Fibroblast of lung (primary cell): Measurements from ENCODE around the gene DOK5. TPM values are rescaled to one million over a fixed set of nuclear protein-coding genes. Genes with fewer than 3 reads are reported as not detected.

Source experiments
- DNase-seq, 2 donors: peaks; one replicate each; pipeline versions ENCODE4 v3.0.0 to v3.0.0-alpha.2; 2010; ENCODE audit warnings: low read depth in 2 of 2
- H2AFZ ChIP-seq: 2 replicates; pipeline ENCODE4 v1.5.1; 2012; ENCODE audit warnings: low read length, control low read depth, inconsistent platforms
- H3K27ac ChIP-seq: 2 replicates; pipeline ENCODE4 v1.5.1; 2011; ENCODE audit warnings: low read length, control low read depth; ENCODE audit not compliant: insufficient read depth
- H3K27me3 ChIP-seq: 2 replicates; pipeline ENCODE4 v1.5.1; 2011; ENCODE audit warnings: mild to moderate bottlenecking, low read length; ENCODE audit not compliant: control insufficient read depth, insufficient read depth
- H3K36me3 ChIP-seq: 2 replicates; pipeline ENCODE4 v1.5.1; 2011; ENCODE audit warnings: low read length; ENCODE audit not compliant: control insufficient read depth, insufficient read depth
- H3K4me1 ChIP-seq: 2 replicates; pipeline ENCODE4 v1.5.1; 2011; ENCODE audit warnings: low read length; ENCODE audit not compliant: control insufficient read depth, insufficient read depth; ENCODE audit errors: extremely low read depth
- H3K4me2 ChIP-seq: 2 replicates; pipeline ENCODE4 v1.5.1; 2011; ENCODE audit warnings: low read length, control low read depth; ENCODE audit not compliant: insufficient read depth; ENCODE audit errors: extremely low read depth
- H3K4me3 ChIP-seq, 4 experiments: fragments of 200-600 bp in 1 of 4; sonication (generic) in 1 of 4; replicated peaks in 1 of 4; 2 replicates each; pipeline ENCODE4 v1.5.1; 2011 to 2016; ENCODE audit warnings: low read length in 4 of 4, low read depth in 3 of 4, mild to moderate bottlenecking in 3 of 4, control low read depth in 2 of 4, inconsistent platforms in 1 of 4, mixed read lengths in 1 of 4; ENCODE audit not compliant: insufficient read depth in 1 of 4; ENCODE audit errors: control extremely low read depth in 1 of 4
- H3K79me2 ChIP-seq: 2 replicates; pipeline ENCODE4 v1.5.1; 2012; ENCODE audit warnings: mild to moderate bottlenecking, low read length, inconsistent platforms; ENCODE audit not compliant: control insufficient read depth, insufficient read depth
- H3K9ac ChIP-seq: 2 replicates; pipeline ENCODE4 v1.5.1; 2011; ENCODE audit warnings: mild to moderate bottlenecking, low read length, control low read depth; ENCODE audit not compliant: insufficient read depth
- H3K9me3 ChIP-seq: 2 replicates; pipeline ENCODE4 v1.5.1; 2012; ENCODE audit warnings: low read depth, low read length; ENCODE audit not compliant: control insufficient read depth, insufficient read depth
- H4K20me1 ChIP-seq: 2 replicates; pipeline ENCODE4 v1.5.1; 2011; ENCODE audit warnings: low read length; ENCODE audit not compliant: control insufficient read depth, insufficient read depth; ENCODE audit errors: extremely low read depth
- CTCF ChIP-seq, 2 donors: IDR thresholded peaks in 1 of 2; conservative IDR thresholded peaks in 1 of 2; 1 replicate in 1 of 2; 2 replicates in 1 of 2; pipeline ENCODE4 v1.5.1; 2011 to 2012; ENCODE audit warnings: low read length in 2 of 2, control low read depth in 1 of 2, inconsistent platforms in 1 of 2, low read depth in 1 of 2, mild to moderate bottlenecking in 1 of 2
- EZH2 ChIP-seq: IDR thresholded peaks from 2 replicates; pipeline ENCODE4 v1.5.1; 2012; ENCODE audit warnings: low read length, control low read depth, mild to moderate bottlenecking; ENCODE audit errors: missing control alignments
- polyA plus RNA-seq, 2 donors: library from polyadenylated mRNA; depleted of rRNA in 1 of 2; stranded (reverse) in 1 of 2; unstranded in 1 of 2; fragments of >200 nt; gene quantifications; 2 replicates each; pipeline ENCODE4 v1.2.1, GENCODE V29; 2011 to 2012; ENCODE audit warnings: missing spikeins in 1 of 2
- total RNA-seq: library from RNA; depleted of rRNA; stranded (reverse); fragments of >200 nt; gene quantifications from 2 replicates; pipeline ENCODE4 v1.2.1, GENCODE V29; 2014

DOK5 gene
- total and polyA plus RNA-seq, 2 donors (not counting 1 experiment from before 2014, with no cell fraction given): 13.5 to 19.2 TPM

DNA sequence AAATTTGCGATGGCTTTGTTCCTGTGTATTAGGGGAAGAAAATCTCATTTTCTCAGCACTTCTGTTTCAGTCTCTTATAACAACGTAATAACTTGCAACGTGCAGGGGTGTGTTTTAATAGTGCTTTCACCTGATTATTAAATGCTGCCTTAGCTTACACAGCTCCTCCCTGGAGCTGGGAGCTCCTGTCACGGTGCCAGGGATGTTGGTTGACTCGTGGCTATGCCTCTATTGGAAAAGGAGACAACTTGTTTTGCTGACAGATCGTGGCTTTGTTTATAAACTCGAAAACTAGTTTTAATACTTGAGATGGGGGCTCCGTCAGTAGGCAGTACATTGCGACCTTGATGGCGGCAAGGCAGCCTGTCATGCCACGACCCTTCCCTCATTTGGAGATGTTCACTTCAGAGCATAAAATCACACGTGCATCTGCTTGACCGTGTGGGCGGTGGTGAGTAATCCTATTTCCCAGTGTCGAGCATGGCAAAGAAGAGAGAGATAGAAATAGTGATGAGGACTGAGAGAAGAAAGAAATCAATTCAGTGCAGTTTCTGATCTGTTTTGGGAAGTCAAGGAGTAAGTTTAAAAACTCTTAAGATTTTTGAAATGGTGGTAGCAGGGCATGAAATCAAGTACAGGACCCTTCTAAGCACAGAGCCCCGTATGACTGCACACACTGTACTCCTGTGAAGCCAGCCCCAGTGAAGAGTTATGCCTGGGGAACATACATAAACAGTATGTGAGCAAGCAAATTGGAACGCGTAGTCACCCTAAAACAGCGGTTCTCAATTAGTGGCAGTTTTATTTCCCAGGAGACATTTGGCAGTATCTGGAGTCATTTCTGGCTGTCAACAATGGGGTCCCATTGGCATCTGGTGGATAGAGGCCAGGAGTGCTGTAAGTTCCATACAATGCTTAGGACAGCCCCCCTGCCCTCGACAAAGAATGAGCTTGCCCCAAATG is 147.2 kb downstream of the DOK5 start:
- Histone ChIP-seq H3K4me3 (peak overlapping the region in 1 of 4 experiments; percentile 7), H3K9me3 (no peaks in the 10 kb centered on the region), H3K27me3 (no peaks in the 10 kb centered on the region), H3K79me2 (no peaks in the 10 kb centered on the region), H3K9ac (no peak overlapping the region), H3K27ac (no peak overlapping the region), H3K36me3 (no peaks in the 10 kb centered on the region), H2AFZ (no peak overlapping the region), H3K4me1 (no peaks in the 10 kb centered on the region), H4K20me1 (no peaks in the 10 kb centered on the region), H3K4me2 (no peak overlapping the region)
- TF ChIP-seq EZH2 (no peak), CTCF (conservative IDR thresholded peaks at IDR 0.05 in 1 of 2, IDR thresholded peaks at IDR 0.05 in 1 of 2; ENCODE audit: low read depth in 1 of 2, low read length in 2 of 2) (no peak)
- DNase-seq: peak; percentile 41 to 65

DNA sequence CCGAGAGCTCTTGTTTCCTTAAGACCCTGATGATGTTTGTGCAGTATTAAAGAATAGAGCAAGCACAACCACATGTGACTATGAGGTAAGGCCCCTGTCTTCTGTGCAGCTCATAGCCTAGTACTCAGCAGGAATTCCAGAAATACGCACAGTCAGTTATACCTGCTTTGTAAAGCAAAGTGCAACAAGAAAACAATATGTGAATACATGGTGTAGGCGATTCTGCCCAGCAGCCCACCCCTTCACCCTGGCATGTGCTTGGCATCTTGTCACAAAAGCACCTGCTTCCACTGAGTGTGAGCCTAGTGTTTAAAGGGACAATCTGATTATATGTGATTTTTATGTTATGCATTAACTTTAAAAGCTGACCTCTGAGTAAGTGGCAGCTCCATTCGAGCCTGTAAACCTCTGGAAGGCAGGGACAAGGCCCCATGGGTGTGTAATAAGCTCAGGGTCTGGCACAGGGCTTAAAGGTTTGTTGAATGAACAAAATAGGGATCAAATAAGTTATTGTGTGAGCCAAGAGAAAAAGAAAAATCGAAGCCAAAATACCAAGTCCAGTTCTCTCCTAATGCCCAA is 148.7 kb downstream of the DOK5 start:
- H3K9ac ChIP-seq: no peak overlapping the region
- no peak for DNase-seq
- H3K79me2 ChIP-seq: no peaks in the 10 kb centered on the region
- no peaks in the 10 kb centered on the region for H3K4me1 ChIP-seq
- no peak overlapping the region for H3K4me2 ChIP-seq
- no peak overlapping the region for H2AFZ ChIP-seq
- no peak overlapping the region for H3K27ac ChIP-seq
- no peaks in the 10 kb centered on the region for H3K36me3 ChIP-seq
- TF ChIP-seq CTCF (conservative IDR thresholded peaks at IDR 0.05 in 1 of 2, IDR thresholded peaks at IDR 0.05 in 1 of 2; ENCODE audit: low read depth in 1 of 2, low read length in 2 of 2): no peak
- TF ChIP-seq EZH2: no peak
- H3K27me3 ChIP-seq: no peaks in the 10 kb centered on the region
- no peaks in the 10 kb centered on the region for H4K20me1 ChIP-seq
- no peak overlapping the region for H3K4me3 ChIP-seq
- H3K9me3 ChIP-seq: no peaks in the 10 kb centered on the region

- peak; percentile 42 to 62 for DNase-seq
- TF ChIP-seq EZH2 (no peak), CTCF (conservative IDR thresholded peaks at IDR 0.05 in 1 of 2, IDR thresholded peaks at IDR 0.05 in 1 of 2; ENCODE audit: low read depth in 1 of 2, low read length in 2 of 2) (no peak)
- H3K27me3 ChIP-seq: no peaks in the 10 kb centered on the region
Measured at GRCh38 chr20:54624706-54625390, 149.5 kb downstream of the DOK5 start.

More at GRCh38 chr20:54624706-54625390, 149.5 kb downstream of the DOK5 start:
- Histone ChIP-seq H4K20me1 (no peaks in the 10 kb centered on the region), H3K27ac (no peak overlapping the region), H3K79me2 (no peaks in the 10 kb centered on the region), H2AFZ (no peak overlapping the region), H3K4me1 (no peaks in the 10 kb centered on the region), H3K4me2 (no peak overlapping the region), H3K9ac (no peak overlapping the region), H3K36me3 (no peaks in the 10 kb centered on the region), H3K9me3 (no peaks in the 10 kb centered on the region), H3K4me3 (no peak overlapping the region)
